SK-N-SH (cell line): ENCODE measurements around the gene C10orf120. TPM values are rescaled to one million over a fixed set of nuclear protein-coding genes. Genes with fewer than 3 reads are reported as not detected.

Source experiments
- CTCF ChIA-PET: fragments of 300-600, 350-600 bp; formaldehyde crosslinking; extraction: SDS; loops from one replicate; lab custom pipeline; 2021; lab: Yijun Ruan, JAX
- POLR2A ChIA-PET: fragments of 350-600 bp; sonication (Branson Sonifier 250); formaldehyde crosslinking; extraction: SDS; loops from one replicate; lab custom pipeline; 2020; ENCODE audit warnings: antibody characterized with exemption, inconsistent platforms; lab: Yijun Ruan, JAX
- DNase-seq: peaks from one replicate; pipeline ENCODE4 v3.0.0; 2012
- H2AFZ ChIP-seq: fragments of 200-600 bp; sonication (generic); 2 replicates; pipeline ENCODE4 v1.8.1; 2016; ENCODE audit warnings: antibody characterized with exemption, mild to moderate bottlenecking, low read depth
- H3F3A ChIP-seq: fragments of 200-600 bp; sonication (generic); replicated peaks from 2 replicates; pipeline ENCODE3; 2016; ENCODE audit warnings: antibody characterized with exemption, mild to moderate bottlenecking; ENCODE audit not compliant: insufficient read depth
- H3K27ac ChIP-seq, 2 experiments: fragments of 200-500 bp in 1 of 2; fragments of 200-600 bp in 1 of 2; sonication (Bioruptor generic) in 1 of 2; sonication (generic), shearing (Covaris generic) in 1 of 2; 2 replicates each; pipeline versions ENCODE4 v1.5.1 to v1.6.1; 2014 to 2016; ENCODE audit warnings: low read depth in 2 of 2, inconsistent platforms in 1 of 2, low read length in 1 of 2, mild to moderate bottlenecking in 1 of 2, mixed read lengths in 1 of 2
- H3K27me3 ChIP-seq: fragments of 200-600 bp; sonication (generic), shearing (Covaris generic); 2 replicates; pipeline ENCODE4 v1.6.1; 2016; ENCODE audit warnings: mixed run types; ENCODE audit not compliant: insufficient read depth
- H3K36me3 ChIP-seq, 2 experiments: fragments of 200-500 bp in 1 of 2; fragments of 200-600 bp in 1 of 2; sonication (Bioruptor generic) in 1 of 2; sonication (generic) in 1 of 2; replicated peaks in 1 of 2; 2 replicates each; pipeline versions ENCODE3 to v1.5.1; 2014 to 2016; ENCODE audit warnings: low read length in 1 of 2, mild to moderate bottlenecking in 1 of 2; ENCODE audit not compliant: insufficient read depth in 2 of 2, control insufficient read depth in 1 of 2
- H3K4me1 ChIP-seq, 2 experiments: fragments of 200-500 bp in 1 of 2; fragments of 200-600 bp in 1 of 2; sonication (Bioruptor generic) in 1 of 2; sonication (generic), shearing (Covaris generic) in 1 of 2; 2 replicates each; pipeline versions ENCODE4 v1.5.1 to v1.6.1; 2014 to 2016; ENCODE audit warnings: low read depth in 1 of 2, low read length in 1 of 2, mixed run types in 1 of 2; ENCODE audit not compliant: insufficient read depth in 2 of 2, control insufficient read depth in 1 of 2
- H3K4me2 ChIP-seq: fragments of 200-600 bp; sonication (generic), shearing (Covaris generic); 2 replicates; pipeline ENCODE4 v1.6.1; 2017; ENCODE audit warnings: mixed run types
- H3K4me3 ChIP-seq, 2 experiments: fragments of 200-500 bp in 1 of 2; fragments of 200-600 bp in 1 of 2; sonication (Bioruptor generic) in 1 of 2; sonication (generic), shearing (Covaris generic) in 1 of 2; 2 replicates each; pipeline versions ENCODE4 v1.5.1 to v1.8.1; 2014 to 2016; ENCODE audit warnings: low read depth in 2 of 2, inconsistent platforms in 1 of 2, low read length in 1 of 2, mild to moderate bottlenecking in 1 of 2, mixed read lengths in 1 of 2, moderate library complexity in 1 of 2
- H3K79me2 ChIP-seq: fragments of 200-600 bp; sonication (generic); 2 replicates; pipeline ENCODE4 v1.8.1; 2017; ENCODE audit warnings: mild to moderate bottlenecking; ENCODE audit not compliant: insufficient read depth
- H3K9ac ChIP-seq: fragments of 200-600 bp; sonication (generic); 2 replicates; pipeline ENCODE4 v1.6.1; 2017; ENCODE audit warnings: mixed run types
- H3K9me2 ChIP-seq: fragments of 200-600 bp; sonication (generic); 2 replicates; pipeline ENCODE4 v1.6.1; 2017; ENCODE audit warnings: mixed run types
- H3K9me3 ChIP-seq: fragments of 200-600 bp; sonication (generic); 2 replicates; pipeline ENCODE4 v1.6.1; 2017; ENCODE audit warnings: mixed run types, mild to moderate bottlenecking, moderate library complexity
- H4K20me1 ChIP-seq: fragments of 200-600 bp; sonication (generic); 2 replicates; pipeline ENCODE4 v1.6.1; 2017; ENCODE audit warnings: mild to moderate bottlenecking, mixed run types; ENCODE audit not compliant: insufficient read depth
- CHD2 ChIP-seq: fragments of 150-350 bp; IDR thresholded peaks from 2 replicates; pipeline ENCODE4 v1.6.1; 2018; ENCODE audit warnings: low read length; ENCODE audit not compliant: partially characterized antibody
- ELF1 ChIP-seq: IDR thresholded peaks from 2 replicates; pipeline ENCODE4 v1.4.0; 2012
- EZH2phosphoT487 ChIP-seq: fragments of 200-600 bp; sonication (generic); IDR thresholded peaks from 2 replicates; pipeline ENCODE4 v1.6.1; 2017; ENCODE audit warnings: low read depth, mixed run types, mild to moderate bottlenecking, antibody characterized with exemption, moderate library complexity, borderline replicate concordance
- FOSL2 ChIP-seq: IDR thresholded peaks from 2 replicates; pipeline ENCODE4 v1.4.0; 2012; ENCODE audit warnings: low read depth, mild to moderate bottlenecking, moderate library complexity, borderline replicate concordance
- FOXM1 ChIP-seq: IDR thresholded peaks from 2 replicates; pipeline ENCODE4 v1.4.0; 2012; ENCODE audit warnings: low read depth, mild to moderate bottlenecking
- IRF3 ChIP-seq: fragments of 150-350 bp; IDR thresholded peaks from 2 replicates; pipeline ENCODE4 v1.6.1; 2016; ENCODE audit warnings: mild to moderate bottlenecking, low read depth, low read length
- JUND ChIP-seq: IDR thresholded peaks from 2 replicates; pipeline ENCODE4 v1.4.0; 2012
- MXI1 ChIP-seq: IDR thresholded peaks from 2 replicates; pipeline ENCODE4 v1.6.1; 2012; ENCODE audit warnings: mild to moderate bottlenecking, low read depth, low read length, improper control_type of control experiment
- NFIC ChIP-seq: IDR thresholded peaks from 2 replicates; pipeline ENCODE4 v1.4.0; 2012; ENCODE audit warnings: borderline replicate concordance
- NRF1 ChIP-seq: IDR thresholded peaks from 2 replicates; pipeline ENCODE4 v1.6.1; 2012; ENCODE audit warnings: low read depth, mild to moderate bottlenecking, low read length
- POLR2AphosphoS5 ChIP-seq: IDR thresholded peaks from 2 replicates; pipeline ENCODE4 v1.6.1; 2012; ENCODE audit warnings: low read depth, low read length
- RCOR1 ChIP-seq: fragments of 150-350 bp; IDR thresholded peaks from 2 replicates; pipeline ENCODE4 v1.6.1; 2017; ENCODE audit warnings: antibody characterized with exemption, low read length
- REST ChIP-seq: IDR thresholded peaks from 2 replicates; pipeline ENCODE4 v1.6.1; 2012; ENCODE audit warnings: mild to moderate bottlenecking, low read depth, low read length, moderate library complexity
- SIN3A ChIP-seq: IDR thresholded peaks from 2 replicates; pipeline ENCODE4 v1.6.1; 2012; ENCODE audit warnings: low read depth, mild to moderate bottlenecking, low read length, moderate library complexity, borderline replicate concordance
- SMC3 ChIP-seq: IDR thresholded peaks from 2 replicates; pipeline ENCODE4 v1.6.1; 2012; ENCODE audit warnings: low read depth, low read length, improper control_type of control experiment
- TAF1 ChIP-seq: IDR thresholded peaks from 2 replicates; pipeline ENCODE4 v1.6.1; 2012; ENCODE audit warnings: low read depth, mild to moderate bottlenecking, low read length, moderate library complexity, borderline replicate concordance
- TEAD4 ChIP-seq: IDR thresholded peaks from 2 replicates; pipeline ENCODE4 v1.4.0; 2012; ENCODE audit warnings: mild to moderate bottlenecking, borderline replicate concordance; ENCODE audit not compliant: insufficient read depth
- ZBTB33 ChIP-seq: IDR thresholded peaks from 2 replicates; pipeline ENCODE4 v1.4.0; 2012; ENCODE audit warnings: low read depth, borderline replicate concordance
- WGBS: methylation state at CpG from one replicate; pipeline ENCODE4 v1.1.6; 2017; ENCODE audit warnings: low lambda C conversion rate; 5-methylcytosine and 5-hydroxymethylcytosine counted together
- polyA plus RNA-seq, 3 experiments: library from polyadenylated mRNA; depleted of rRNA; stranded (reverse); fragments of >200 nt; gene quantifications; 2 replicates each; pipeline ENCODE4 v1.2.3, GENCODE V29; 2012
- TF ChIP-seq, protein P1 (sequence below): fragments of 200-600 bp; sonication (generic); IDR thresholded peaks from 2 replicates; pipeline ENCODE4 v1.6.1; 2017; ENCODE audit warnings: antibody characterized with exemption, mild to moderate bottlenecking, moderate library complexity

The C10orf120 gene
- polyA plus RNA-seq, 1 of the 3 experiments (the other 2 are of a cell fraction) = not detected

DNA sequence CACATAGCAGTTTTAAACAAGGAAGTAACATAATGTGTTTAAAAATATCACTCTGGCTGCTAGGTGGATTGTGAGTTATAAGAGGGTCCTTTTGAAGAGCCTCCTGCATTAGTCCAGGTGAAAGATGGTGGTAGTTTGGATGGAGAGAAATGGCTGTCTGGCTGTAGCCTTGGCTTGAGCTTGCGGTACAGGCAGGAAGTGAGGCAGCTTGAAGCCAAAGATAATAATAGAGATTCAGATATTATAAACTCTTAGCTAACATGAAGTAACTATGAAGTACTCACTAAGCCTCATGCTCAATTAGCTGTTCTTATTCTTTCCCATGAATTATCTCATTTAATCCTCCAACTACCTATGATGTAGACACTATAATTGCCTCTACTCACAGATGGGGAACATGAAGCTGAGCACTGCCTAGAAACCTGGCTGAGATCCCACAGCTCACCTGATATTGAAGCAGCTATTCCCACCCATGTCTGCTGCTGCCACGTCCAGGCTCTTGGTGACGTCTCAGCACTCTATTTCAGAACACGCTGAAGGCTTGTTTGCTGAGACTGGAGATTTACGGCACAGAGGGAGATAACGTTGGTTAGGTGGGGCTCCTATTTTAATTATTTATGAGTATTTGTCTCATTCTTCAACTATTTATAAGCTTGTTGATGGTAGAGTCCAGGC lies 10.4 kb downstream of the C10orf120 start:
- no peaks in the 10 kb centered on the region for H3K9me2 ChIP-seq
- no peak overlapping the region for H3K4me2 ChIP-seq
- H2AFZ ChIP-seq = no peak overlapping the region; the same call in 1 of the 2 replicates
- no peaks in the 10 kb centered on the region for H3K9me3 ChIP-seq
- no peaks in the 10 kb centered on the region for H3K36me3 ChIP-seq
- POLR2A ChIA-PET = no interaction called here
- no peak overlapping the region for H3K9ac ChIP-seq
- H4K20me1 ChIP-seq = no peaks in the 10 kb centered on the region
- no peaks in the 10 kb centered on the region for H3K27me3 ChIP-seq
- H3K79me2 ChIP-seq = no peaks in the 10 kb centered on the region
- 46% methylated on average over 6 of the region's 6 CpGs for WGBS
- no peaks in the 10 kb centered on the region for H3K4me1 ChIP-seq
- H3K4me3 ChIP-seq = no peak overlapping the region
- no peak overlapping the region for H3K27ac ChIP-seq
- no peaks in the 10 kb centered on the region for H3F3A ChIP-seq
- CTCF ChIA-PET = interaction anchor here (0.6 to 2.0 kb wide), 6 partner anchors 12 to 66 kb away, joined by 3 to 7 read pairs (median 3); no protein-coding TSS in a partner anchor
- DNase-seq = no peak
- no peak for TF ChIP-seq SIN3A
- TF ChIP-seq POLR2AphosphoS5 = no peak
- TF ChIP-seq, protein P1, sequence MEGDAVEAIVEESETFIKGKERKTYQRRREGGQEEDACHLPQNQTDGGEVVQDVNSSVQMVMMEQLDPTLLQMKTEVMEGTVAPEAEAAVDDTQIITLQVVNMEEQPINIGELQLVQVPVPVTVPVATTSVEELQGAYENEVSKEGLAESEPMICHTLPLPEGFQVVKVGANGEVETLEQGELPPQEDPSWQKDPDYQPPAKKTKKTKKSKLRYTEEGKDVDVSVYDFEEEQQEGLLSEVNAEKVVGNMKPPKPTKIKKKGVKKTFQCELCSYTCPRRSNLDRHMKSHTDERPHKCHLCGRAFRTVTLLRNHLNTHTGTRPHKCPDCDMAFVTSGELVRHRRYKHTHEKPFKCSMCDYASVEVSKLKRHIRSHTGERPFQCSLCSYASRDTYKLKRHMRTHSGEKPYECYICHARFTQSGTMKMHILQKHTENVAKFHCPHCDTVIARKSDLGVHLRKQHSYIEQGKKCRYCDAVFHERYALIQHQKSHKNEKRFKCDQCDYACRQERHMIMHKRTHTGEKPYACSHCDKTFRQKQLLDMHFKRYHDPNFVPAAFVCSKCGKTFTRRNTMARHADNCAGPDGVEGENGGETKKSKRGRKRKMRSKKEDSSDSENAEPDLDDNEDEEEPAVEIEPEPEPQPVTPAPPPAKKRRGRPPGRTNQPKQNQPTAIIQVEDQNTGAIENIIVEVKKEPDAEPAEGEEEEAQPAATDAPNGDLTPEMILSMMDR = no peak
- no peak for TF ChIP-seq FOSL2
- TF ChIP-seq RCOR1 = no peak
- no peak for TF ChIP-seq REST
- no peak for TF ChIP-seq ZBTB33
- TF ChIP-seq MXI1 = no peak
- no peak for TF ChIP-seq IRF3
- TF ChIP-seq NFIC = no peak
- no peak for TF ChIP-seq NRF1
- TF ChIP-seq JUND = no peak
- no peak for TF ChIP-seq ELF1
- no peak for TF ChIP-seq TAF1
- no peak for TF ChIP-seq FOXM1
- no peak for TF ChIP-seq CHD2
- no peak for TF ChIP-seq EZH2phosphoT487
- no peak for TF ChIP-seq SMC3
- TF ChIP-seq TEAD4 = no peak
- TF ChIP-seq, all 33 proteins: peak for 0
